ENCODE data around the gene SCD5. TPM values are rescaled to one million over a fixed set of nuclear protein-coding genes. Genes with fewer than 3 reads are reported as not detected.

SCD5 gene
- total and polyA plus RNA-seq, 2 of the 13 experiments (the other 11 are each of a cell fraction or from before 2014, with no cell fraction given): not detected

DNA sequence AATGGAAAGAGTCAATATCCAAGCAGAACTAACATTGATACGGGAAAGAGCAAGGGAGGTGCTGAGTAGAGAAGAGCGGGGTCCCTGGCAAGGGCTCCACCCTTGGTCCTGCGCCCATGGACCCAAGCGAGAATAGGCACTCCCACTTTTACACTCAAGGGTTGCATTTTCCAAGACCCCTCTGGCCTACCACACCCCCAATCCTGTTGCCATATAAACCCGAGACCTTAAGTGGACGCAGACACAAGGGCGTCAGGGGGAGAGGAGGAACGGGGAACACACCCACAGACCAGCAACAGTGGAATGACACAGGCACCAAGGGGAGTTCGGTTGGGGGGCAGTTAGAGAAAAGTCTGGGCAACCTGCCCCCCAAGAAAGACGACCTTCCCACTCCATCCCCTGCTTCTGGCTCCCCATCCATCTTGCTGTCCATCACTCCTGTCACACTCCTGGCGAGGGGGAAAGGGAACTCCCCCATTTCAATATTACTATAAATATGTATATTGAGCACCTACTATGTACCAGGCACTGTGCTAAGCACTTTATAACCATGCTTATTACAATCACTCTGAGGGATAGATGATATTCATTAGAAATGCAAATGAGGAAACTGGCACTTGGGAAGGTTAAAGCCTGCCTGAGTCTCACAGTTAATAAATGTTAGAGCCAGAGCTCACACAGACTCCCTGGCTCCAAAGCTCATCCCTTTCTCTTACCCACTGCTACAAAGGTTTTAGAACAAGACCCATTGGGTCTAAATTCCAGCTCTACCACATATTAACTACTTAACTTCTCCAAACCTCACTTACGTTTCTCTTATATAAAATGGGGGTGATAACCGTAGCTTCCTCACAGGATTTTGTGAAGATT is 51.7 kb downstream of the SCD5 start (continued):
- 0 out of 2 replicates have a peak, but pooled peaks have one; percentile 15 for TF ChIP-seq JUNB (CRISPR knock-in tag; IDR thresholded peaks at IDR 0.05; ENCODE audit: borderline replicate concordance)
- TF ChIP-seq HNRNPK (IDR thresholded peaks at IDR 0.05; ENCODE audit: low read depth, low read length, poor library complexity, severe bottlenecking): peak; percentile 48
- no peak for TF ChIP-seq CC2D1A (CRISPR knock-in tag; IDR thresholded peaks at IDR 0.05)
- TF ChIP-seq ZNF329 (CRISPR knock-in tag; IDR thresholded peaks at IDR 0.05; ENCODE audit: low read depth): 0 out of 2 replicates have a peak, but pooled peaks have one; percentile 43
- TF ChIP-seq ZNF143 (CRISPR knock-in tag; IDR thresholded peaks at IDR 0.05): peak; percentile 43; the same call in 1 of the 2 replicates
- peak; percentile 89 for TF ChIP-seq MED8 (CRISPR knock-in tag; IDR thresholded peaks at IDR 0.05; ENCODE audit: insufficient replicate concordance)
- TF ChIP-seq NR2F2 (IDR thresholded peaks at IDR 0.05; ENCODE audit: borderline replicate concordance, low read depth): peak; percentile 49; the same call in 1 of the 2 replicates
- TF ChIP-seq HOXA3 (CRISPR knock-in tag; IDR thresholded peaks at IDR 0.05): peak; percentile 16; the same call in 1 of the 2 replicates
- TF ChIP-seq SMARCE1 (IDR thresholded peaks at IDR 0.05; ENCODE audit: borderline replicate concordance): no peak

DNA sequence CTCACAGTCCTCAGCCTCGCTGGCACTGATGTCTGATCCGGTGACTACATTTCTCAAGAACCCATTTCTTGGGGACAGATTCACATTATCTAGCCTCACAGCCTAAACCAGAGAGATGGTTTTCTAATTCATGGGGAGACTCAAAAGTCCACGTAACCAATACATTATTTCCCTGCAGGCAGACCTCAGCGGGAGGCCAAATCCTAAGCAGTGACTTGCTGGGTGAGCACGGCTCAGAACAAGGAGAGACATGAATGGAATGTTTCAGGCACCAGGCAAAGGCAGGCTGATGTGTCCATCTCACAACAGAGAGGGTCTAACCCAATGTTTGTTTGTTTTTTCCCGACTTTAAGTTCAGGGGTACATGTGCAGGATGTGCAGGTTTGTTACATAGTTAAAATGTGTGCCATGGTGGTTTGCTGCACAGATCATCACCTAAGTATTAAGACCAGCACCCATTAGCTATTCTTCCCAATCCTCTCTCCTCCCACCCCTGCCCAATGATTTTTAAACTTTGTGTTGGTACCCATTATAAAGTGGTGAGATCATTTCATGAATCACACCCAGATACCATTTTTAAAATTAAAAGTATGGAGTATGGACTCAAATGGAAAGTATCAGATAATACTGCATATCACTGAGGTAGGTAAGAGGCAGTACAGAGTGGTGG is 53.3 kb downstream of the SCD5 start:
- no TSS peak for BruUV-seq (replicated peaks)
- no peak for ATAC-seq
- no peak for FAIRE-seq
- POLR2A ChIA-PET: no interaction called here
- in situ Hi-C loops (cut with HindIII; ENCODE audit: extremely low pct_ligation_motif_present, low pct_unique_long_range_greater_than_20kb) (no loop called here), intact Hi-C loops (cut with micrococcal nuclease; ENCODE audit: unreplicated experiment) (no loop called here)
- H2AFZ ChIP-seq (ENCODE audit: low read length): no peak overlapping the region
- H3K4me2 ChIP-seq (ENCODE audit: low read depth, low read length): no peak overlapping the region
- TF ChIP-seq ZNF124 (CRISPR knock-in tag; IDR thresholded peaks at IDR 0.05): no peak
- H3K36me3 ChIP-seq (replicated peaks in 1 of 2; ENCODE audit: control insufficient read depth in 1 of 2, insufficient read depth in 2 of 2, low read length in 2 of 2): no peaks in the 10 kb centered on the region
- H3K27ac ChIP-seq (ENCODE audit: extremely low read length, insufficient read depth, low read length): no peak overlapping the region
- H3K4me3 ChIP-seq (replicated peaks in 1 of 3; ENCODE audit: insufficient read depth in 1 of 3, low read depth in 2 of 3, low read length in 3 of 3): no peak overlapping the region
- no peak for DNase-seq (ENCODE audit: low spot score)
- no peaks in the 10 kb centered on the region for H4K20me1 ChIP-seq (ENCODE audit: insufficient read depth, low read length)
- no peaks in the 10 kb centered on the region for H3K27me3 ChIP-seq (ENCODE audit: control insufficient read depth in 1 of 2, insufficient read depth in 2 of 2, low read length in 2 of 2)
- 54% methylated on average over 6 of the region's 6 CpGs for WGBS (ENCODE audit: low lambda C conversion rate)
- H3K9me3 ChIP-seq (ENCODE audit: low read length): no peaks in the 10 kb centered on the region
- CTCF ChIA-PET (ENCODE audit: low intra/inter-chr PET ratio, low total read pairs): no interaction called here
- peaks cover 67% of the 10 kb centered on the region for H3K4me1 ChIP-seq (ENCODE audit: insufficient read depth, low read length)
- H3K9ac ChIP-seq (ENCODE audit: insufficient read depth, low read depth, low read length): no peak overlapping the region
- H3K79me2 ChIP-seq (ENCODE audit: insufficient read depth, low read length): no peaks in the 10 kb centered on the region
